GM12878 (cell line): ENCODE results near the gene KIAA0930. TPM values are rescaled to one million over a fixed set of nuclear protein-coding genes. Genes with fewer than 3 reads are reported as not detected.

Experiments used
- ATAC-seq: fragments of 200-7000 bp; cut with Tn5 transposase; 3 replicates; pipeline ENCODE4 v1.9.1; 2020; ENCODE audit warnings: mild to moderate bottlenecking, moderate library complexity
- BruUV-seq: library from RNA; stranded (reverse); fragments of 400-500 nt; replicated peaks from 2 replicates; lab custom pipeline; 2021; lab: Mats Ljungman, UMichigan
- CTCF ChIA-PET: fragments of 300-600 bp; sonication (Branson Sonifier 250); formaldehyde crosslinking; extraction: SDS; loops from one replicate; lab custom pipeline; 2021; ENCODE audit warnings: inconsistent platforms; lab: Yijun Ruan, JAX
- POLR2A ChIA-PET: fragments of 350-600 bp; formaldehyde crosslinking; extraction: SDS; loops from one replicate; lab custom pipeline; 2021; ENCODE audit warnings: inconsistent platforms; lab: Charles Lee
- RAD21 ChIA-PET: fragments of 300-600 bp; sonication (Branson Sonifier 250); formaldehyde crosslinking; loops from one replicate; lab custom pipeline; 2023; ENCODE audit warnings: antibody characterized with exemption; ENCODE audit not compliant: unreplicated experiment; lab: Charles Lee
- SMC1A ChIA-PET: fragments of 300-600 bp; sonication (Branson Sonifier 250); formaldehyde crosslinking; loops from one replicate; lab custom pipeline; 2023; ENCODE audit not compliant: unreplicated experiment, uncharacterized antibody; lab: Charles Lee
- DNase-seq: peaks from one replicate; pipeline ENCODE4 v3.0.0-alpha.2; 2011; ENCODE audit warnings: low read depth, low spot score
- FAIRE-seq: peaks from 3 replicates; lab custom pipeline; 2011; peaks lifted over from hg19 to GRCh38; lab: Jason Lieb, UNC
- H2AFZ ChIP-seq: 2 replicates; pipeline ENCODE4 v1.6.0; 2011; ENCODE audit warnings: low read depth, low read length, control low read depth; ENCODE audit not compliant: control insufficient read depth
- H3K27ac ChIP-seq: 2 replicates; pipeline ENCODE4 v1.5.1; 2011; ENCODE audit warnings: control low read depth; ENCODE audit not compliant: control insufficient read depth, insufficient read depth
- H3K27me3 ChIP-seq, 2 experiments: replicated peaks in 1 of 2; 2 replicates each; pipeline versions ENCODE4 v1.6.0 to v1.6.1; 2011; ENCODE audit warnings: low read length in 1 of 2; ENCODE audit not compliant: control insufficient read depth in 2 of 2, insufficient read depth in 2 of 2
- H3K36me3 ChIP-seq, 2 experiments: 2 replicates each; pipeline ENCODE4 v1.5.1; 2011; ENCODE audit warnings: low read length in 1 of 2; ENCODE audit not compliant: control insufficient read depth in 2 of 2, insufficient read depth in 2 of 2
- H3K4me1 ChIP-seq: 2 replicates; pipeline ENCODE4 v1.6.1; 2011; ENCODE audit warnings: mild to moderate bottlenecking, low read length, moderate library complexity, mixed read lengths; ENCODE audit not compliant: control insufficient read depth, insufficient read depth
- H3K4me2 ChIP-seq: 2 replicates; pipeline ENCODE4 v1.6.0; 2011; ENCODE audit warnings: control low read depth; ENCODE audit not compliant: control insufficient read depth, insufficient read depth
- H3K4me3 ChIP-seq: fragments of 200-600 bp; sonication (generic); 2 replicates; pipeline ENCODE4 v1.5.1; 2016
- H3K79me2 ChIP-seq: 2 replicates; pipeline ENCODE4 v1.6.0; 2011; ENCODE audit warnings: low read length; ENCODE audit not compliant: control insufficient read depth, insufficient read depth
- H3K9ac ChIP-seq: 2 replicates; pipeline ENCODE4 v1.8.0; 2011; ENCODE audit warnings: low read length, control low read depth, mixed read lengths; ENCODE audit not compliant: control insufficient read depth, insufficient read depth
- H3K9me3 ChIP-seq: replicated peaks from 3 replicates; pipeline ENCODE4 v1.5.1; 2011; ENCODE audit warnings: mild to moderate bottlenecking, low read length; ENCODE audit not compliant: control insufficient read depth, insufficient read depth
- H4K20me1 ChIP-seq: 2 replicates; pipeline ENCODE4 v1.6.0; 2011; ENCODE audit not compliant: control insufficient read depth, insufficient read depth
- ASH2L ChIP-seq: fragments of 300-600, 200-600 bp; sonication (generic); IDR thresholded peaks from 2 replicates; pipeline ENCODE4 v1.6.1; 2017; ENCODE audit warnings: low read depth, mild to moderate bottlenecking, borderline replicate concordance
- BACH1 ChIP-seq: fragments of 450-650 bp; IDR thresholded peaks from 2 replicates; pipeline ENCODE4 v1.6.1; 2017; ENCODE audit warnings: mild to moderate bottlenecking, borderline replicate concordance
- CHD2 ChIP-seq: IDR thresholded peaks from 2 replicates; pipeline ENCODE4 v1.6.1; 2011; ENCODE audit warnings: low read depth, low read length, improper control_type of control experiment, borderline replicate concordance
- EZH2 ChIP-seq: IDR thresholded peaks from 2 replicates; pipeline ENCODE4 v1.6.1; 2012; ENCODE audit warnings: low read depth, mild to moderate bottlenecking, control low read depth, inconsistent platforms, low read length, borderline replicate concordance; ENCODE audit not compliant: control insufficient read depth
- GABPA ChIP-seq: IDR thresholded peaks from 2 replicates; pipeline ENCODE4 v1.6.1; 2014; ENCODE audit warnings: antibody characterized with exemption, low read depth, mild to moderate bottlenecking, inconsistent platforms
- IRF3 ChIP-seq: fragments of 450-650 bp; IDR thresholded peaks from 2 replicates; pipeline ENCODE4 v1.6.1; 2014; ENCODE audit warnings: mild to moderate bottlenecking
- IRF4 ChIP-seq: IDR thresholded peaks from 2 replicates; pipeline ENCODE4 v1.6.1; 2011; ENCODE audit warnings: low read depth, low read length
- LARP7 ChIP-seq: fragments of 450-650 bp; IDR thresholded peaks from 2 replicates; pipeline ENCODE4 v1.6.1; 2017; ENCODE audit warnings: mild to moderate bottlenecking
- MLLT1 ChIP-seq: fragments of 450-650 bp; IDR thresholded peaks from 2 replicates; pipeline ENCODE4 v1.6.1; 2016; ENCODE audit warnings: mild to moderate bottlenecking
- MTA3 ChIP-seq: IDR thresholded peaks from 2 replicates; pipeline ENCODE4 v1.6.1; 2012; ENCODE audit warnings: low read length, inconsistent platforms, borderline replicate concordance
- NFYB ChIP-seq: IDR thresholded peaks from 2 replicates; pipeline ENCODE4 v1.6.1; 2011; ENCODE audit warnings: low read depth, mild to moderate bottlenecking, low read length, improper control_type of control experiment, moderate library complexity; ENCODE audit not compliant: insufficient read depth
- NRF1 ChIP-seq: conservative IDR thresholded peaks from 2 replicates; pipeline ENCODE4 v1.6.1; 2011; ENCODE audit warnings: mild to moderate bottlenecking, low read depth, low read length, improper control_type of control experiment
- PAX5 ChIP-seq: IDR thresholded peaks from 2 replicates; pipeline ENCODE4 v1.6.1; 2011; ENCODE audit warnings: low read depth, low read length, borderline replicate concordance
- POLR2AphosphoS5 ChIP-seq: IDR thresholded peaks from 2 replicates; pipeline ENCODE4 v1.6.1; 2011; ENCODE audit warnings: mild to moderate bottlenecking, low read length, inconsistent platforms
- RAD51 ChIP-seq: fragments of 450-650 bp; IDR thresholded peaks from 2 replicates; pipeline ENCODE4 v1.6.1; 2016; ENCODE audit warnings: moderate library complexity, mild to moderate bottlenecking, inconsistent platforms
- RCOR1 ChIP-seq: conservative IDR thresholded peaks from 2 replicates; pipeline ENCODE4 v1.6.1; 2012; ENCODE audit warnings: low read depth, low read length, improper control_type of control experiment
- TCF7 ChIP-seq: IDR thresholded peaks from 2 replicates; pipeline ENCODE4 v1.6.1; 2014; ENCODE audit warnings: antibody characterized with exemption, borderline replicate concordance
- ZNF274 ChIP-seq: IDR thresholded peaks from one replicate; pipeline ENCODE4 v1.8.0; 2011; ENCODE audit not compliant: insufficient read length, insufficient read depth
- ZSCAN29 ChIP-seq: fragments of 450-650 bp; IDR thresholded peaks from 2 replicates; pipeline ENCODE4 v1.6.1; 2017; ENCODE audit warnings: mild to moderate bottlenecking, moderate library complexity
- WGBS: methylation state at CpG from one replicate; pipeline ENCODE4 v1.1.6; 2016; ENCODE audit warnings: low lambda C conversion rate; ENCODE audit not compliant: insufficient replicate concordance, insufficient coverage; ENCODE audit errors: missing lambda C conversion rate; 5-methylcytosine and 5-hydroxymethylcytosine counted together
- in situ Hi-C: fragments of 300-500 bp; cut with MboI; formaldehyde crosslinking; loops from 9 replicates; pipeline ENCODE4 v1.14.3; 2018; ENCODE audit warnings: mixed read lengths
- intact Hi-C: fragments of 100-400 bp; cut with micrococcal nuclease; formaldehyde crosslinking; loops from one replicate; pipeline ENCODE4 v1.14.2; 2022; ENCODE audit not compliant: unreplicated experiment
- polyA plus RNA-seq, 11 experiments: library from polyadenylated mRNA; depleted of rRNA in 4 of 11; unstranded in 6 of 11; stranded (reverse) in 5 of 11; fragments of >200 nt; fragmentation: Nextera tagmentation in 4 of 11; fragmentation: Illumina TruSeq in 1 of 11; extraction: Ambion mirVana in 4 of 11; extraction: Trizol in 1 of 11; gene quantifications; 1 replicate in 1 of 11; 2 replicates in 10 of 11; pipeline versions ENCODE4 v1.2.1 to v1.2.3, GENCODE V29; 2011 to 2016; ENCODE audit warnings: inconsistent platforms in 2 of 11, missing spikeins in 2 of 11, low read depth in 1 of 11
- total RNA-seq, 4 experiments: library from RNA; depleted of rRNA in 3 of 4; stranded (reverse); fragments of >200 nt in 3 of 4; fragmentation: Illumina TruSeq in 1 of 4; extraction: Trizol in 1 of 4; gene quantifications; 2 replicates each; pipeline versions ENCODE4 v1.2.1 to v1.2.3, GENCODE V29; 2013 to 2021
- TF ChIP-seq, protein P1 (sequence below): fragments of 450-650 bp; conservative IDR thresholded peaks from 2 replicates; pipeline ENCODE4 v1.6.1; 2017; ENCODE audit warnings: mild to moderate bottlenecking, moderate library complexity

Gene KIAA0930
- total and polyA plus RNA-seq, 10 of the 15 experiments (the other 5 are each of a cell fraction or from before 2014, with no cell fraction given) = 3.6 to 125 (median 46.3) TPM

DNA sequence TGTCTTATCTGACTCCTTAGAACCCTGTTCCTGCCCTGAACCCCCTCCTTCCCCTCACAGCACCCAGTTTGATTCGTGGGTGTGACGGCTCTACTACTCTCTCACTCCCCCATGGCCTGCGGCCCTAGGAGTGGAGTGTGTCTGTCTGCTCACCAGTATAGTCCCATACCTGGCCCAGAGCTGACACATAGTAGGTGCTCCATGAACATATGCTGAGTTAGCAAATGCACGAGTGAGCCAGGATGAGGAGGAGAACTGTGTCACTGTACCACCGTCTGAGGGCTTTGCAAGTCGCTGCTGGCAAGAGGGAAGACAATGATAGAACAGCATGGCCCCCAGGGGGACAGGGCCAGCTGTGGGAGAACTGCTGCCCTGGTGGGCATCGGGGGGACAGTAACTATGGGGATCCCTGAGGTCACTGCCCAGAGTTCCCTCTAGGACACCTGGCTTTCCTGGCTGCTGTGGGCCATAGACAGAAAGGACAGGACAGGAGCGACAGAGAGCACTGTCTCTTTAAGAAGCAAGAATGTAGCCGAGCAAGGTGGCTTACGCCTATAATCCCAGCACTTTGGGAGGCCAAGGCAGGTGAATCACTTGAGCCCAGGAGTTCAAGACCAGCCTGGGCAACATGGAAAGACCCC, 19.2 kb upstream of the KIAA0930 start:
- H3K36me3 ChIP-seq = no peaks in the 10 kb centered on the region
- ChIA-PET SMC1A (interaction anchor here (0.6 to 1.4 kb wide), 2 partner anchors 94 to 455 kb away, joined by 3 read pairs; no protein-coding TSS in a partner anchor), POLR2A (no interaction called here), CTCF (no interaction called here), RAD21 (no interaction called here)
- no peak overlapping the region for H3K27ac ChIP-seq
- in situ Hi-C loops = no loop called here
- 83% methylated on average over 10 of the region's 10 CpGs for WGBS
- no TSS peak for BruUV-seq
- peaks cover 48% of the 10 kb centered on the region for H3K4me1 ChIP-seq
- no peak for TF ChIP-seq ASH2L
- TF ChIP-seq MLLT1 = no peak
- no peak for TF ChIP-seq IRF3
- TF ChIP-seq, protein P1, sequence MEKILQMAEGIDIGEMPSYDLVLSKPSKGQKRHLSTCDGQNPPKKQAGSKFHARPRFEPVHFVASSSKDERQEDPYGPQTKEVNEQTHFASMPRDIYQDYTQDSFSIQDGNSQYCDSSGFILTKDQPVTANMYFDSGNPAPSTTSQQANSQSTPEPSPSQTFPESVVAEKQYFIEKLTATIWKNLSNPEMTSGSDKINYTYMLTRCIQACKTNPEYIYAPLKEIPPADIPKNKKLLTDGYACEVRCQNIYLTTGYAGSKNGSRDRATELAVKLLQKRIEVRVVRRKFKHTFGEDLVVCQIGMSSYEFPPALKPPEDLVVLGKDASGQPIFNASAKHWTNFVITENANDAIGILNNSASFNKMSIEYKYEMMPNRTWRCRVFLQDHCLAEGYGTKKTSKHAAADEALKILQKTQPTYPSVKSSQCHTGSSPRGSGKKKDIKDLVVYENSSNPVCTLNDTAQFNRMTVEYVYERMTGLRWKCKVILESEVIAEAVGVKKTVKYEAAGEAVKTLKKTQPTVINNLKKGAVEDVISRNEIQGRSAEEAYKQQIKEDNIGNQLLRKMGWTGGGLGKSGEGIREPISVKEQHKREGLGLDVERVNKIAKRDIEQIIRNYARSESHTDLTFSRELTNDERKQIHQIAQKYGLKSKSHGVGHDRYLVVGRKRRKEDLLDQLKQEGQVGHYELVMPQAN = no peak
- TF ChIP-seq BACH1 = no peak
- TF ChIP-seq PAX5 = no peak
- no peak for TF ChIP-seq POLR2AphosphoS5
- no peak for TF ChIP-seq TCF7
- TF ChIP-seq ZSCAN29 = no peak
- TF ChIP-seq ZNF274 = no peak
- no peak for TF ChIP-seq NFYB
- no peak for TF ChIP-seq CHD2
- TF ChIP-seq IRF4 = no peak
- no peak for TF ChIP-seq MTA3
- TF ChIP-seq RCOR1 = no peak
- no peak for TF ChIP-seq LARP7
- TF ChIP-seq EZH2 = no peak
- TF ChIP-seq RAD51 = no peak
- no peak for TF ChIP-seq NRF1
- TF ChIP-seq GABPA = no peak
- FAIRE-seq (no peak), ATAC-seq (no peak), DNase-seq (no peak)
- H4K20me1 ChIP-seq = no peaks in the 10 kb centered on the region
- no peak overlapping the region for H3K4me3 ChIP-seq
- H3K4me2 ChIP-seq = no peak overlapping the region
- H2AFZ ChIP-seq = no peak overlapping the region
- H3K9ac ChIP-seq = no peak overlapping the region
- H3K9me3 ChIP-seq = no peaks in the 10 kb centered on the region; the same call in 2 of the 3 replicates
- intact Hi-C loops = loop anchor here (5.0 to 10.0 kb wide), 2 partner anchors 93 to 285 kb away; no protein-coding TSS in a partner anchor
- H3K27me3 ChIP-seq = no peaks in the 10 kb centered on the region
- no peaks in the 10 kb centered on the region for H3K79me2 ChIP-seq
